Measurements from ENCODE around the gene PCDH9. TPM values are rescaled to one million over a fixed set of nuclear protein-coding genes. Genes with fewer than 3 reads are reported as not detected.

The PCDH9 gene
- total RNA-seq, 3 donors from 2014 or later, result 0.13 to 0.38 (median 0.13) TPM

DNA sequence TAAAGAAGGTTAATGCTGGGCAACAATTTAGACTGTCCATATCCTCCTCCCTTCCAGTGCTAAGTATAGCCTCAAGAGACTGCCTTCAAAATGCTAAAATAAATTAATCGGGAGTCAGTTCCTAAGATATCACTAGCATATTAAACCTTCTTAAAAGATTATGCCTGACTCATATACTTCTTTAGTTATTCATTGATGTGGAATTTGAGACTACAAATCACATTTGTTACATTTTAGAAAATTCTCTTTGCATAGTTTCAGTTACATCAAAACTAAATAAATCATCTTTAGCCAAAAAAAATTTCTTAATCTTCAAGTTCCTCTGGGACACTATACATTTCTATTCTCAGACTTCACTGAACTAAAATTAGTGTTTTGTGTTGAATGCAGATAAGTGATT is 769.1 kb downstream of the PCDH9 start:
- Mint-ChIP-seq H3K4me3 (no peak overlapping the region), H3K4me1 (ENCODE audit: low read depth) (no peaks in the 10 kb centered on the region), H3K27me3 (ENCODE audit: low read depth) (no peaks in the 10 kb centered on the region), H3K36me3 (ENCODE audit: insufficient read depth) (no peaks in the 10 kb centered on the region), H3K9me3 (peaks cover 5% of the 10 kb centered on the region)
- no peak for DNase-seq
- ATAC-seq, result no peak

DNA sequence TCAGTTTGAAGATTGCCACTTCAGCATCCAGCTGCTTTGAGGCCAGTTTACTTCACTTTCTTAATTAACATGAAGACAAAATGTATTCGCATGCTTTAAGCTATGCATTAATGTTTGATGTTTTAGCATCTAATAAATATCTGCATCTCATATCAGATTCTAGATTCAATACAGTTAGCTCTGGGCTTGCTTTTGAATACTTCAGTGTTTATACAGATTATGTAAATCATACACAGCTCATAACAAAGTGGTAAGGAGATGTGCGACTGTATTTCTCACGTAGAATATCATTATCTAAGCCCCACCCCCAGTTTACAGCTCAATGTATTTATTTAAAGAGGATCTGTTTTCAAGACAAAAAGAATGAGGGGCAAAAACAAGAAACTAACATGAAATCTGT is 770.5 kb downstream of the PCDH9 start:
- DNase-seq (no peak), ATAC-seq (no peak)
- Mint-ChIP-seq H3K4me3 (no peak overlapping the region), H3K9me3 (peaks cover 4% of the 10 kb centered on the region), H3K4me1 (ENCODE audit: low read depth) (no peaks in the 10 kb centered on the region), H3K36me3 (ENCODE audit: insufficient read depth) (no peaks in the 10 kb centered on the region), H3K27me3 (ENCODE audit: low read depth) (no peaks in the 10 kb centered on the region)

DNA sequence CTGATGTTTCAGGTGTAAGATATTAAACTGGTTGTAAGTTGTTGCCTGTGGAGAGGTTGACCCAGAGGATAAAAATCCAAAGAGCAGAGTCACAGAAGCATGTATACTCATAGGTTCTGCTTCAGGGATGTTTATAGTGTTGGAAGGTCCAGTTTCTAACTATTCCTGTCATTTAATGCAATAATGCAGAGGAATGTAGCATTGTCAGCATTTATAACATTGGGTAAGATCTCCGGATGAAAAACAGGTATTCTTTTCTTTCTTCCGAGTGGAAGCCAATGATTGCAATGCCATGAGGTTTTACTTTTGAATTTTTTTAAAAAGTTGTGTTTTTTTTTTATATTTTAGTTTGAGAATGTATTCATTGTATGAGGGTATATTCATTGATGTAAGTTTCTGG is 771.0 kb downstream of the PCDH9 start:
- H3K36me3 Mint-ChIP-seq (ENCODE audit: insufficient read depth), result no peaks in the 10 kb centered on the region
- no peaks in the 10 kb centered on the region for H3K27me3 Mint-ChIP-seq (ENCODE audit: low read depth)
- H3K4me3 Mint-ChIP-seq, result no peak overlapping the region
- DNase-seq (no peak), ATAC-seq (no peak)
- H3K9me3 Mint-ChIP-seq, result peaks cover 4% of the 10 kb centered on the region
- no peaks in the 10 kb centered on the region for H3K4me1 Mint-ChIP-seq (ENCODE audit: low read depth)

DNA sequence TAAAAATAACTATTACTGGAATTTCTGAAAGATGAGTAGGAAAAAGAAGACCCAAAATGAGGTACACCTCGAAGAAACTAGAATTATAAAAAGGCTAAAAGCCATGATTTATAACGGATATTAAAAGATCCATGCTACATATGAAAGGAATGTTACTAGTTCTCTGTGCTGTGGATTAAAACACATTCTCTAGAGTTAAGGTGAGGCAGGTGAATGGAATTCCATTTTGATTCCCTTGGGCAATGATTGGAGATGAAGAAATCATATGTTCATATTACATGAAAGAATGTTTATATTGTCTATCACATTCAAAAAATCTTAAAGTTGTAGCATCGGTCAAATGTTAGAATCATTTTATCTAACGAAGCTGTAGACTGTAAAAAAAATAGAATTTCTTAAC is 783.7 kb downstream of the PCDH9 start:
- Mint-ChIP-seq H3K4me1 (ENCODE audit: low read depth) (no peaks in the 10 kb centered on the region), H3K36me3 (ENCODE audit: insufficient read depth) (no peaks in the 10 kb centered on the region), H3K9me3 (peaks cover 12% of the 10 kb centered on the region), H3K4me3 (no peak overlapping the region), H3K27me3 (ENCODE audit: low read depth) (no peaks in the 10 kb centered on the region)
- DNase-seq (no peak), ATAC-seq (no peak)

DNA sequence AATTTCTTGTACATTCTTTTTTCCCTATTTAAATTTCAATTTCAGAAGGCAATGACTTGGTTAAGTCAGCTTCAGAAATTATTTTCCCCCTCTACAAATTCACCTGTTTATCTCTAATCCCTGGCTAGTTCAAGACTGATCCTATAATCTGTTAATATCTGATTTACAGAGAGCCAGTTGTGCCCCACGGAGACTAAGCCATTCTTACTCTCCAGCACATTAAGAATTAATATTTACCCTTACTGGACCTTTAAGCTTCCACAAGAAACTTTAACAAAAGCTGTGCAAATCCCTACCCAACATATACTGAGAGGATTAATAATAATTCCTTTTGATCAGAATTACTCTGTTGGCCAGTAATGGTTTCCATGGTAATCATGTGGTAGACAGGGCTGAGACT is 786.2 kb downstream of the PCDH9 start:
- Mint-ChIP-seq H3K4me1 (ENCODE audit: low read depth) (no peaks in the 10 kb centered on the region), H3K27me3 (ENCODE audit: low read depth) (no peaks in the 10 kb centered on the region), H3K4me3 (no peak overlapping the region), H3K36me3 (ENCODE audit: insufficient read depth) (no peaks in the 10 kb centered on the region), H3K9me3 (peaks cover 9% of the 10 kb centered on the region)
- DNase-seq (no peak), ATAC-seq (no peak)

DNA sequence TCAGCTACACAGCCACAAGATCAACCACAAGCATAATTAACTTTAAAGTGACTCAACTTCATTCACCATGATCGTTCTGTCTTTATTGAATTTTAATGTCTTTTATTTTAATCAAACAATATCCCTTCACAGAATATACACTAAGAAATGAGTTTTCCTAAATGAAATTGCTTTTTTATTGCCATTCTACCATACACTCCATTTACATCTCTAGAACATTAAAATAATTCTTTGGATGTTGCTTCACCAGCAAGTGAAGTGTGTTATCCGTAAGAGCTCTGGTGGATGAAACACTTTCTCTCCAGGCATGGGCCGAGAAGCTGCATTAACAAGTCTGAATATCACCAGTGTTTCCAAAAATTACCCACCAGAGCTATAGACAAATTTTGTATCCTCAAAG is 789.2 kb downstream of the PCDH9 start:
- Mint-ChIP-seq H3K4me1 (ENCODE audit: low read depth) (no peaks in the 10 kb centered on the region), H3K27me3 (ENCODE audit: low read depth) (no peaks in the 10 kb centered on the region), H3K9me3 (peaks cover 10% of the 10 kb centered on the region), H3K36me3 (ENCODE audit: insufficient read depth) (no peaks in the 10 kb centered on the region), H3K4me3 (no peak overlapping the region)
- ATAC-seq (no peak), DNase-seq (no peak)

DNA sequence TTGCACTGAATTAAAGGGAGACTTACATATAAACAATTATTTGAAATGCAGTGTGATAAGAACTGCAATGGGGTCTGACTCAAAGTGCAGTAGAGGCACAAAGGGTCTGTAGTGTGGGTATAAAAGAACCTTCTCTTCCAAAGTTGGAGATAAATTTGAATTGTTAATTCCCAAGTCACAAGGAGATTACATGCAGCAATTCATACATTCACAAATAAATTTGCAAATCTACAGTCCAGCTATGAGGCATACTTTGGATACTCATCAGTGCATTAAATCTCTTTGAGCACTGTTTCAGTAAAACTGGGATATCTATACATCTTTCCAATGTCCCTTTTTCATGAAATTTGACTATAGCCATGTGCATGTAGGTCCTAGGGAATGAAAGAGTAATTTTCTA is 799.4 kb downstream of the PCDH9 start:
- no peak for DNase-seq
- H3K4me1 Mint-ChIP-seq (ENCODE audit: low read depth), result no peaks in the 10 kb centered on the region
- H3K36me3 Mint-ChIP-seq (ENCODE audit: insufficient read depth), result no peaks in the 10 kb centered on the region
- H3K9me3 Mint-ChIP-seq, result no peaks in the 10 kb centered on the region
- no peak overlapping the region for H3K4me3 Mint-ChIP-seq
- ATAC-seq, result no peak
- no peaks in the 10 kb centered on the region for H3K27me3 Mint-ChIP-seq (ENCODE audit: low read depth)

DNA sequence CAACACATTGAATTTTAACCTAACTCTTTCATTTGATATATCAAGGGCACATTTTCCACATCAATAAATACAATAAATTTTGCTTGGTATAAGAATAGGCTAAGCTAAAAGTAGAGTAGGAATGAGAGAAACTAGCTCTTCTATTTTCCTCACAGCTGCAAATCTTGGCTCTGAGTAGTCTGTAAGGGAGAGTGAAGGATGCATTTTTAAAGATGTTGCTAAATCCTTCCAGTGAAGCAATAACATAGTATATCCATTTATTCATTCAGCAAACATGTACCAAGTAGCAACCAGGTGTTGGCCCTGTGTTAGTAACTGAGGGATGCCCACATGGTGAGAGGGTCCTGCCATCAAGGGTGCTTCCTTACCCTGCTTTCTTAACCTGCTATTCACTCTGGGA is 799.9 kb downstream of the PCDH9 start:
- no peaks in the 10 kb centered on the region for H3K4me1 Mint-ChIP-seq (ENCODE audit: low read depth)
- H3K27me3 Mint-ChIP-seq (ENCODE audit: low read depth), result no peaks in the 10 kb centered on the region
- H3K9me3 Mint-ChIP-seq, result no peaks in the 10 kb centered on the region
- no peaks in the 10 kb centered on the region for H3K36me3 Mint-ChIP-seq (ENCODE audit: insufficient read depth)
- ATAC-seq (no peak), DNase-seq (no peak)
- H3K4me3 Mint-ChIP-seq, result no peak overlapping the region

DNA sequence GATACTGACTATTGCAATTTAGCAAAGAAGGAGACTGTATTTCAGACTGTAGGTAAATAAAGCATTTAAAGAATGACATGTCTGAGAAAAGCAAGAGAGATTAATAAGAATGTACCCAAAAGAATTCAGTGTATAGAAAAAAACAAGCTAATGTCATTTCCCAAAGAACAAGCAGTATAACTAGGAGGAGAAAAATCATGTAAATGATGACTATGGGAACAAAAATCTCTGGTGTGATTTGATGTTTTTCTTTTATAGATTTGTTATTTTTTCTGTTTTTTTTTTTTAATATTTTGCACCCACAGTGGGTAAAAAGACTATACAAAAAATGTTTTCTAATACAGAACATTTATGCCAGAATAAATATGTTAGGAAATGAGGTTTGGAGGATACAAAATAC is 801.0 kb downstream of the PCDH9 start:
- Mint-ChIP-seq H3K4me1 (ENCODE audit: low read depth) (no peaks in the 10 kb centered on the region), H3K4me3 (no peak overlapping the region), H3K36me3 (ENCODE audit: insufficient read depth) (no peaks in the 10 kb centered on the region), H3K9me3 (no peaks in the 10 kb centered on the region), H3K27me3 (ENCODE audit: low read depth) (no peaks in the 10 kb centered on the region)
- DNase-seq, result no peak
- ATAC-seq, result no peak

DNA sequence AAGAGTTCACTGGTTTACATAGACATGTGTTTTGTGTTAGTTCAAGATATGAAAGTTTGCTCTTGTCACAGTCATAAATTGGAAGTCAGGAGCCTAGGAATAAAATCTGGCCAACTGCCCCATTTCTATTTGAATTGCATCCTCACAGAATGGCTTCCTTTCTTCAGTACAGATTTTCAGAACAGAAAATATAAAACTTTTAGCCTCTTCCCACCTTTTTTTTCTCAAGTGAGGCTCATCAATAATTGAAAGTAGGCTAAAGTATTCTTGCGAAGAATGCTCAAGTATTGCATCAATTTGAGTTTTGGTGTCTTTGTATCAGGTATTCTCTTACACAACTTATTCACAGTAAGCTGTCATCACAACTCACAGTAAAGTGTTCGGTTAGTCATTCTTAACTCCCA is 802.7 kb downstream of the PCDH9 start:
- DNase-seq, result no peak
- ATAC-seq, result no peak
- Mint-ChIP-seq H3K4me1 (ENCODE audit: low read depth) (no peaks in the 10 kb centered on the region), H3K9me3 (peaks cover 3% of the 10 kb centered on the region), H3K4me3 (no peak overlapping the region), H3K36me3 (ENCODE audit: insufficient read depth) (no peaks in the 10 kb centered on the region), H3K27me3 (ENCODE audit: low read depth) (no peaks in the 10 kb centered on the region)

DNA sequence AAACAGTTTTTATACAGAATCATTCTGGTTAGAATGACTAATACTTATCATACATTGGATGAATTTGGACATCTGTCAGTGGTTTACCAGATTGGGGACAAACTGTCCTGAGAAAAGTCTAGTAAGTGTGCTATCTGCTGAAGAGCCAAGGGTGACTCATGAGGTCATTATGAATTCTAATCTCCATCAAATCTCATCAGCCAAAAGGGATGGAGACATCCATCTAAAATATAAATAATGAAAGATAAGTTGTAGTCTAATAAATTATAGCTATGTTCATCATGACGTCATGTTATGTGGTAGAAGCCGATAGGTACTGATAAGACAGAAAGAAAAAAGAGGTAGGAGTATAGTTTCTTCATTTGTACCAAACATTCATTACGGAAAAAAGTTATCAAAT is 804.4 kb downstream of the PCDH9 start:
- Mint-ChIP-seq H3K4me3 (no peak overlapping the region), H3K9me3 (peaks cover 12% of the 10 kb centered on the region), H3K4me1 (ENCODE audit: low read depth) (no peaks in the 10 kb centered on the region), H3K36me3 (ENCODE audit: insufficient read depth) (no peaks in the 10 kb centered on the region), H3K27me3 (ENCODE audit: low read depth) (no peaks in the 10 kb centered on the region)
- ATAC-seq (no peak), DNase-seq (no peak)

DNA sequence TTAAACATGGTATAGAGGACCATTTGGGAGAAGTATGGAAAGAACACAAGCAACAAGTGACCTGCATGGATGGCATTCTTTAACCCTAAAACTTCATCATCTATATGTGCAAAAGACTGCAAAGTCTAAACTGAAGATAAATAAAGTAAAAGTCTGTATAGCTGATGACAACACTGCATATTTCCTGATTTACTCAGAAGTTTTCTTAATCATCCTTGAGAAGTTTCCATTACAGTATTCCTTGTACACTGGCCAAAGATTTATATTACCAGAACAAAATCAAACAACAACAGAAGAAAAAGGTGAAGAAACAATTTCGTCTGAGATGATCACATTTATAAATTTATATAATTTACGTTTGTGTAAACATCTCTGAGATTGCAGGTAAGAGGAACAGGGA is 805.7 kb downstream of the PCDH9 start:
- Mint-ChIP-seq H3K4me1 (ENCODE audit: low read depth) (no peaks in the 10 kb centered on the region), H3K9me3 (peaks cover 16% of the 10 kb centered on the region), H3K27me3 (ENCODE audit: low read depth) (no peaks in the 10 kb centered on the region), H3K4me3 (no peak overlapping the region), H3K36me3 (ENCODE audit: insufficient read depth) (no peaks in the 10 kb centered on the region)
- no peak for DNase-seq
- no peak for ATAC-seq

DNA sequence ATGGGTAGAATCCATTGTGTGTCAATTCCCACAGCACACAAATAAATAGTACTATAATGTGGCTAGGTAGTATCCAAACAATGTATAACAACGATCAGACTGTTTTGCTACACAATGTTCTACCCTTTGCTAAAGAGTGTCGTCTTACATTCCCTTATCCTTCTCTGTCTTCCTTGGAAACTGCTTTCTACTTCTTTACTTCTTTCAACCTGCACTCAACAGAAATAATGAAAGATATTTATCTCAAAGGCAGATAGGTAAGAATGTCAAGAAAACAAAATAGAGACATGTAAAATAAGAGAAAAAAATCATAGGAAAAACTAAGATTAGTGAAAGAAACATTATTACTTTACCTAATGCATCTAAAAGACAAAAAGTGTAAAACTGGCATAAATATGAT is 814.7 kb downstream of the PCDH9 start:
- no peaks in the 10 kb centered on the region for H3K36me3 Mint-ChIP-seq (ENCODE audit: insufficient read depth)
- DNase-seq (no peak), ATAC-seq (no peak)

DNA sequence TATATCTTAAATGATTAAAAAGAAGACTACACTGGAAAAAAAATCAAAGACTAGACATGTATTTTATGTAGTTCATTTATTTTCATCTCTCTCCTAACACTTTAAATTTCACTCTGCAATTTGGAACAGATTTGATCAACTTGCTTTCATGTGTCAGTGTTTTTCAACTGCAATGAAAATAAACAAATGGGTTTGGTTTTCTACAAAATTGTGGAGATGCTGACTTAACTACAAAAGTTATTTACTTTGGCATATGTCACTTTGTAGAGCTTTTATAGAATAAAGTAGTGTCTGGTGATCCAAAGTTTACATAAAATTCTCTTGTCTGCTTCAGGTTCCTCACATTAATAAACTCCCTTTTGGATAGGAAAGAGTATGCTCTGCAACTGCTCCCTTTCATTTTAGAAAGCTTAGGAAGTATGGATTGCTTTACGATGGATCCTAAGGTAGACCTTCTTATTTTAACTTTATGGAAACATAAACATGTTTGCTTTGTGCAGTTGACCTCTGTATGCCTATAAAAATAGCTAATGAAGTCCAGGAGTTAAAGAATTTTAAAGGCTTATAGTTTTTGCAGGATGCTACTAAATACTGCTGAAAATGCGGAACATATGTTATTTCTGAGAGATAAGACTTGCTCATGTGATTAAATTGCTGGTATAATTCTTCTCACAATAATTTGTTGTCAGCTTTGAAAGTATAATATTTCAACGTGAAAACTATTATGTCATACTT is 815.9 kb downstream of the PCDH9 start:
- H3K4me1 Mint-ChIP-seq (ENCODE audit: low read depth), result no peaks in the 10 kb centered on the region
- no peak overlapping the region for H3K4me3 Mint-ChIP-seq
- H3K27me3 Mint-ChIP-seq (ENCODE audit: low read depth), result no peaks in the 10 kb centered on the region
- ATAC-seq (no peak), DNase-seq (no peak)
- H3K9me3 Mint-ChIP-seq, result peaks cover 15% of the 10 kb centered on the region
- H3K36me3 Mint-ChIP-seq (ENCODE audit: insufficient read depth), result no peaks in the 10 kb centered on the region

More for the DNA sequence above, 814.7 kb downstream of the PCDH9 start:
- H3K4me1 Mint-ChIP-seq (ENCODE audit: low read depth), result no peaks in the 10 kb centered on the region
- peaks cover 12% of the 10 kb centered on the region for H3K9me3 Mint-ChIP-seq
- no peaks in the 10 kb centered on the region for H3K27me3 Mint-ChIP-seq (ENCODE audit: low read depth)
- no peak overlapping the region for H3K4me3 Mint-ChIP-seq

DNA sequence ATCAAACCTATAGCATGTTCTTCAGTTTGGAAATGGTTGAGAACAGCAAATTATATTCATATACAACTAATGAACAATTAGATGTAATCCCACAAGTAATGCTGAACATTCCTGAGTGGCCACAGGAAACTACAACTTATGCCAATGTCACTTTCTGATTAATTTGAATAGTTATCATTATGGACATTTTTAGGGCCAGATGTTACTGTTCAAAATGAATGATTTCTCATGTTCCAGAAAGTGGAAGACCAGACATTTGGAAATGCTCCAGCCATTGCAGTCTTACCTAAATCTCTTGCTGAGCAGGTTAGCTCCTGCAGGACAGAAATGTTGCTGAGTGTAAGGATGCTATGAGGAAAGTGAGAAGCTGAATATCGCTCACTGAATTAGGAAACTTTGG is 819.8 kb downstream of the PCDH9 start:
- Mint-ChIP-seq H3K9me3 (peaks cover 7% of the 10 kb centered on the region), H3K36me3 (ENCODE audit: insufficient read depth) (no peaks in the 10 kb centered on the region), H3K4me3 (no peak overlapping the region), H3K27me3 (ENCODE audit: low read depth) (no peaks in the 10 kb centered on the region), H3K4me1 (ENCODE audit: low read depth) (no peaks in the 10 kb centered on the region)
- no peak for ATAC-seq
- no peak for DNase-seq

DNA sequence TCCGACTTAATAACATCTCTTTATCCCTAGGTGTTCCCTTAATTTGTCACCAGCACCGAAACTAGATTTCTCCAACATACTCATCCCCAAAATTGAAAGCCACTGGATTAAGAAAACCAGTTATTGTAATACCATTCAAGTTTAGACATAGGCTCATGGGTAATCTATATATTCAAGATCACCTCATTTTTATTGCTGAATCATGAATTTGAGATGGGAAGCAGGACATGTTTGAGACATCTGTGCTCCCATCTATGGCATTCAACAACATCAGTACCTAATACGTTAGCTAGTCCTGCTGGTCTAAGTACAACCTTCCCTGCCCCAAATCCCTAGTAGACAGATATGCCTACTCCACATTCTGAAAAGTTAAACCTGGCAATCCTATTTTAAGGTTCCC is 820.6 kb downstream of the PCDH9 start:
- no peak overlapping the region for H3K4me3 Mint-ChIP-seq
- ATAC-seq (no peak), DNase-seq (no peak)
- no peaks in the 10 kb centered on the region for H3K27me3 Mint-ChIP-seq (ENCODE audit: low read depth)
- no peaks in the 10 kb centered on the region for H3K4me1 Mint-ChIP-seq (ENCODE audit: low read depth)
- H3K36me3 Mint-ChIP-seq (ENCODE audit: insufficient read depth), result no peaks in the 10 kb centered on the region
- peaks cover 7% of the 10 kb centered on the region for H3K9me3 Mint-ChIP-seq
